GM21723 (cell line): ENCODE results near the gene KIF5C.

Experiments
- ATAC-seq: cut with Tn5 transposase; IDR thresholded peaks from one replicate; pipeline ENCODE4 v1.9.1; 2021; ENCODE audit warnings: mild to moderate bottlenecking, moderate library complexity; ENCODE audit not compliant: unreplicated experiment

KIF5C gene

DNA sequence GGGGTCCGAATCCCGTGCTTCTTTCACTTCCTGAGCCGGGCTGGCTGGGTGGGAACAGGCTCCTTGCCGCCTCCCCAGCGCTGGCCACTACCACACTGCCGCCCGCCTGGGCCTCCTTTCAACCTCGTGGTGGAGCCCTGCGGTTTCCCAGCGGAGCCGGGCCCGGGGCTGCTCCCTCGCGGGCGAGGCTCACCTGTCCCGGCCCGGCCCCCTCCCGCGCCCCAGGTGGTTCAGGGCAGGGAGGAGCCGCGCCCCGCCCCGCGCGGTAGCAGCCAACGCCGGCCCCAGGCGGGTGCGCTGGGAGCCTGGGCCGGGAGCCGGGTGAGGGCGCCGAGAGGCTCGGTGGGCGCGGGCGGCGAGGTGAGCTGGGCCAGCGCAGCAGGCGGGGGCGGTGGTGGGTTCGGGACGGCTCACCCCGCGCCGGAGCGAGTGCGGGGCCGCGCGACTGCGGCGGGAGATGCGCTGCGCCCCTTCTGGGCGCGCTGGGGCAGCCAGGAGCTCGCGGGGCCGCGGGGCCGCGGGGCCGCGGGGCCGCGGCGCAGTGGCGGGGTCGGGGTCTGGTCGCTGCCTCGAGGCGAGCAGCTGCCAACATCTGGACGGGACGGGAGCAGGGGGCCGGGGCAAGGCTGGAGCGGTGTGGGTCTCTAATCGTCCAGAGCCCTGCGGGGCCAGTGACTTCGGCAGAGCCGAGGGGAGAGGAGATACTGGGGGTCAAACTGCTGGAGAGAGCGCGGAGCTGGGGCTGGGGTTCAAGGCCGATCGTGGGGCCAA lies 163.6 kb downstream of the KIF5C start, which contains the start of gene LYPD6B:
Gene LYPD6B (plus strand): TSS at position 258 of the 771 bp plus-strand sequence. CDS start 92,250 bp downstream, outside the sequence.
- peak; percentile 70 for ATAC-seq

DNA sequence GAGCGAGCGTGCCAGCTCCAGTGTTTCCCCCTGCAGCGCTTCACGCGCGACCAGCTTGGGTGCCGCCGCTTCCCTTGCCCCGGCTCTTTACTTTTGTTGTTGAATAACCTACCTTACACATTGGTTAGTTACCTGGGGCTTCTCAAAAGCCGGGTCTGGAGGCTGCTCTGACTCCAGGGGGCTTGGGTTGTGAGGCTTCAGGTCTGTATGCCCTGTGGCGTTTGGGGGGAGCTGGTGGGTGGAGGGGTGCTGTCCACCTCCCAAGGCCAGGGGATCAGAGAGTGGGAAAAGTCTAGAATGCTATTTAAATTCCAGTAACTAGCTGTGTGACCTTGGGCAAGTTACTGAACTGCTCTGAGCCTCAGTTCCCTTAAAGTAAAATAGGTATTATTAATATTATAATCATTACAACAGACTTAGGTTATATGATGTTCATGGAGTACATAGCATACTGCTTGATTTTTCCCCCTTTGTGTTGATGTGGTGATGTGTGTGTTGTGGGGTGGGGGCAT lies 164.2 kb downstream of the KIF5C start:
- no peak for ATAC-seq

DNA sequence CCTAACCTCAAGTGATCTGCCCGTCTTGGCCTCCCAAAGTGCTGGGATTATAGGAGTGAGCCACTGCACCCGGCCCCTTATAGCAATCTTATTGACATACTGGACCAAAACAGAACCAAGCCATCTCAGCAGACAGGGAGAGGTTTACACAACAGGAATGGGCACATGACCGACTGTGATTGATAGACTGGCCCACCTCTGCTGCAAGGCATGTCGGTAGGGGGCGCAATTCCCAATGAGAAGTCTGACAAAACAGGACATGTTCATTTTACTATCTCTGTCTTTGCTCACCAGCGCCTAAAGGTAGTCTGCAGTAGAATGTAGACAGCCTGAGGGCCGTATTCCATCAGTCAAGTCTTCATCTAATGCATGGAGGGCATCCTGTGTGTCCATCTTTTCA lies 165.4 kb downstream of the KIF5C start:
- peak; percentile 44 for ATAC-seq

DNA sequence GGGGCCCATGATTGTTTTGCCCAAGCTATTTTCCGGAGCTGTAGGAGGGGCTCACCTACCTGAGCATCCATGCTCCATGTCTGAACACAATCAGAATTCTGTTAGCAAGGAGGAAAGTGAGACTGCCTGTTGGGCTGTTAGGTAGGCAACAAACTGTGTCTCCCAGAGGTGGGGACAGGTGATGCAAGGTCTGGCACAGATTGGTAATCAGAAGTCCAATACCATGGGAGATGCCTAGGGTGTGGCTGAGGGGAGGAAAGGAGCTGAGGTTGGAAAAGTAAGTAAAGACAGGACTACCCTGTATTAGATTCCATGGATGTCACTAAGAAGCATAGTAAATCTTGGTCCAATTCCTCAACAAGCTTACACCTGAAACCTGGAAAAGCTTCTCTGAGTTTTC lies 166.5 kb downstream of the KIF5C start:
- ATAC-seq = no peak

DNA sequence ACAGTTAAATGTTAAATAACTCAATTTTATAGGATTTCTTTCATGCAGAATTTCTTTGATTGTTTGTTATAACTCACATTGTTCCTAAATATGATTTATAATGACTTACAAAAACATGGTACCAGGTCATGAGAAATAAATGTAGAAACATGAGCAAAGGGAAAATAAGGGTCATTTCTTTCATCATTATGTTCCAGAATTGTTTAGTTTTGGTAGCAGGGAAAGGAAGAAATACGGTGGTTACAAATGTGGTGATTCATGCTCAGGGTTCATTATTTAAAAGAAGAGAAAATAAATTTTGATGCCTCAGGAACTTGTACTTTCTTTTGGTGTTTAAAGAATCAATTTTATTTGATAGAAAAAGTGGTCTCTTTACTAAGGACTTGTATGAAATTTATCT lies 167.9 kb downstream of the KIF5C start:
- ATAC-seq = no peak

DNA sequence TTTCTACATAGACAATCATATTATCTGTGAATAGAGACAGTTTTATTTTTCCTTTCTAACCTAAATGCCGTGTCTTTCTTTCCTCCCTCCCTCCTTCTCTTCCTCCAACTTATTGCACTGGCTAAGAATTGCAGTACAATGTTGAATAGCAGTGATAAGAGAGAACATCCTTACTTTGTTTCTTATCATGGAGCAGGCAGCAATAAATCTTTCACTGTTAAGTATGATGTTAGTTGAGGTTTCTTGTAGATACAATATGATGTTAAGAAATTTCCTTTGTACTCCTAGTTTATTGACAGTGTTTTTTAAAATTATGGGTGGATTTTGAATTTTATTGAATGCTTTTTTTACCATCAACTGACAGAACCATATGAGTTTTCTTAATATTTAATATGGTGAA lies 169.5 kb downstream of the KIF5C start:
- ATAC-seq = no peak

DNA sequence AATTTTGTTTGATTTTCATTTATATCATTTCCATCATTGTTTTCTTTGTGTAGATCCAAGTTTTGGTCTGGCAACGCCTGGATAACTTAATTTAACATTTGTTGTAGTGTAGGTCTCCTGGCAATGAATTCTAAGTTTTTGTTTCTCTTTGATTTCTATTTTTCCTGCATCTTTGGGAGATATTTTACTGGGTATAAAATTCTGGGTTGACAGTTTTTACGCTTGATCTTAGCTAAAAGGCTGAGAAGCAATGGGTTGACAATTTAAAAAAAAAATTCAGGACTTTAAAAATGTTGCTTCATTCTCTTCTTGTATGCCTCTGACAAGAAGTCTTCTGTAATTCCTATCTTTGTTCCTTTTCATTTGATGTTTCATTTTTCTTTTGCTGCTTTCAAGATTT lies 172.1 kb downstream of the KIF5C start:
- no peak for ATAC-seq

DNA sequence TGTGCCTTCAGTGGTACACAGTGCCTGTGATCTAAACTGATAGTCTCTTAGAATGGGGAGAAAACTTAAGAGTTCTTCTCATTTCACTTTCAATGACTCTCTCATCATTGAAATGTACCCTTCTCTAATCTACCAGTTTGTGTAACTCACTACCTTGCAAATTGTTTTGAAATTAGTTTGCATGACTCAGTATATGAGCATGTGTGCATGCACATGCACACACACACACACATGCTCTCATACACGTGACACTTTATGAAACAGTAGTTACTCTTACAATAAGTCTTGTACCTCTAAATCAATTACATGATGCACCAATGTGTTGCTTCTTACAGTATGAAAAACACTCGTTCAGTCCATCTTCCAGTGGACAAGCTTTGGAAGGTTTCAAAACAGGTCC lies 174.1 kb downstream of the KIF5C start:
- no peak for ATAC-seq

DNA sequence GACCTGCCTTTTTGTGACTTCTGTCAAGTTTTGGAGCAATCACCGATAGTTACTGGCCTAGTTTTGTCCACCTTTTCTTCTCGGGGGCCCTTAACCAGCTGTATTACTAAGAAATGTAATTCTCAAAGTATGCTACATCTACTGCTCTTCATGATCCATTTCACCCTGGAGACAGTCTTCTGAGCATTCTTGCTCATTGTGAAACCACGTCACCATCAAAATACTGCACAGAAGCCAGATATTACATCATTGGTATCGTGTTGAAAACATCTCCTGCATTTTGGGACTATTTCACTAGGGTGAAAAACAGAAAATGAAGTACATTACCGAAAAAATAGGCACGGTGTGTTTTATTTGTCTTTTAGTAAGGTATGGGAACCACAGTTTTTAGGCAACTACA lies 175.2 kb downstream of the KIF5C start:
- ATAC-seq = peak; percentile 80

DNA sequence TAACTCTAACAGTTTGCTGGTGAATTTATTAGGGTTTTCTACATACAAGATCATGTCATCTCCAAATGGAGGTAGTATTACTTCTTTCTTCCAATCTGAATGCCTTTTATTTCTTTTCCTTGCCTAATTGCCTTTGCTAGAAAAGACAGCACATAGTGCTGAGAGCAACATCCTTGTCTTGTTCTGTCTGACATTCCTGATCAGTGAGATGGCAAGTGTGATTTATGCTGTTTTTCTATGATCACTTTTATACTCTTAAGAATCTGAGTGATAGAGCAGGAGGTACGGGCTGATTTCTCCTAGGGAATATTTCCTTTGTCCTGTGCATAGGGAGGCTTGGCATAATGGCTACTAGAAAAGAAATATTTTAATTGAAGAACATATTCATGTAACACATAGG lies 180.7 kb downstream of the KIF5C start:
- no peak for ATAC-seq

DNA sequence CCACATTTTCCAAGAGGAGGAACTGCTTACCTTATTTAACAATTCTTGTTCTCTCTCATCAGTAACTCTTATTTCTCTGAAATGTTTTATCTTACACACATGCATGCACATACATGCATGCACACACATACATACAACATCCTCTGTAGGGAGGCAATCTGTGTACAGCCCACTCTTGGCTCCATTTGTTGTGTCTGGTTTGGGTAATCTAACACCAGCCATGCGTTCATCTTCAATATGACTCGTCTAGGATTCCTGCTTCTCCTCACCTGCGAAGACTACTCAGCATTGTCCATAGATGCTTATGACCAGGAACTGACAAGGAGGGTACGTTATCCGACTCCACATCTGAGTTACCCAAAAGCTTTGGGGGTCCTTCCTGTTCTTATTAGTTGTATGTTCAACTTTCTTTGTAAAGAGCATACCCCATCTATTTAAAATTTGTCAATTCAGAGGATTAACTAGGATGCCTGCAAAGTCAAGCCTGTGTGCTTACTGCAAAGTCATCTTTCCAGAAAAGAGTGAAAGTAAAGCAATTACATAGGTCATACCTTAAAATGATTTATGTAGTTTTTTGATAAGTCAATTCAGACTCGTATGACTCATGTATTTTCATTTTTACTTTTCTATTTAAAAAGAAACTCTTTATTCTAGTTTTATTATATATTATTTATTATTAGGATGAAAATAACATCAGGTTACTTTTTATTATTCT lies 181.7 kb downstream of the KIF5C start:
- ATAC-seq = no peak

DNA sequence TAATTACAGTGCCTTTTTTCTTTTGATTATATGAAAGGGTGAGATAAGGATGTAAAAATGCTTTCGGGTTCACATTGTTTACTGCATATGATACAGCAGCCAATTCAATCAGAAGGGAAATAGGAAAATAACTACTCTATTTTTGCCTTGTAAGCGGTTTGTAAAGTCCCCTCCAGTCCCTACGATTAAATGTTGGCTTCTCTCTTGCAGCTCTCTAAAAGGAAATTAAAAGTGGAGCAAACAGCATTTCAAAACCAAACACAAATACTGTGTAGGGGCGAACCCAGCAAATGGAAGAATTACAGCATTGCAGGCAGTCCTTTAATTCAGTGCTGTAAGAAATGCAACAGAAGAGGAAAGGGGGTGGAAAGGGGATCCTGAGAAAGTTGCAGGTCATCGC lies 182.4 kb downstream of the KIF5C start:
- ATAC-seq = no peak

DNA sequence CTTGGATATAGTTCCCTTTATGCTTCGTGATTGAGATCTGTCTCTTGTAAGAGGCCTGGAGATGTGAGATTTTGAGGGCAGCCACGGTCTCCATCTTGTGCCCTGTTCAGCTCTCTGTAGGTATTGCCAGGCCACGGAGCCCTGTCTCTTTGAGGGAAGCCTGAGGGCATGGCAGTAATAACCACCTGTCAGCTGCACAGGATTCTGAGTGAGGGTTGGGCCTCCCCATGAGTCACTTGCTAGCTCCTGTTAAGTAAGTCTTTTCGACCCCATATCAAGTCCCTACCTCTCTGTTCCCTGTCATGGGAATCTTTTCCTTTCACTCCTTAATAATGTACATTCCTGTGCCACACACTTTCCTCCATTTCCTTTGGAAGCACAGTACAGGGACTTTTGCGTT lies 183.9 kb downstream of the KIF5C start:
- ATAC-seq = no peak

DNA sequence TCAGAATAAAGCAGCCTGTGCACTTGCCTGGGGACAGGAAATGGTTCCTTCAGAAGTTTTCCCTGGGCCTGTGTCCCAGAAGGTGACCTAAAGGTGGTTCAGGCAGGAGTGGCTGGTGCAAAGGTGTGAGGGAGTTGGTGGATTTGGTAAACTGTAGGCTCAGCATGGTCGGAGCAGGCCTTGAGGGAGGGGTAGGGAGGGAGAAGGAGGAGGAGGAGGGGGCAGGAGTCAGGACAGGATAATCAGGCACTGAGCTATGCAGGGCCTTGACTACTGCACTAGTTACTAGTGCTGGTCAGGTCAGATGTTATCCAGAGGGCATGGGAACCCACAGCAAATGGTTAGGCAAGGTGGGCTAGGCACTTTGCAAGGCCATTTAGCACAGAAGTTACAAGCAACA lies 184.8 kb downstream of the KIF5C start:
- ATAC-seq = no peak

DNA sequence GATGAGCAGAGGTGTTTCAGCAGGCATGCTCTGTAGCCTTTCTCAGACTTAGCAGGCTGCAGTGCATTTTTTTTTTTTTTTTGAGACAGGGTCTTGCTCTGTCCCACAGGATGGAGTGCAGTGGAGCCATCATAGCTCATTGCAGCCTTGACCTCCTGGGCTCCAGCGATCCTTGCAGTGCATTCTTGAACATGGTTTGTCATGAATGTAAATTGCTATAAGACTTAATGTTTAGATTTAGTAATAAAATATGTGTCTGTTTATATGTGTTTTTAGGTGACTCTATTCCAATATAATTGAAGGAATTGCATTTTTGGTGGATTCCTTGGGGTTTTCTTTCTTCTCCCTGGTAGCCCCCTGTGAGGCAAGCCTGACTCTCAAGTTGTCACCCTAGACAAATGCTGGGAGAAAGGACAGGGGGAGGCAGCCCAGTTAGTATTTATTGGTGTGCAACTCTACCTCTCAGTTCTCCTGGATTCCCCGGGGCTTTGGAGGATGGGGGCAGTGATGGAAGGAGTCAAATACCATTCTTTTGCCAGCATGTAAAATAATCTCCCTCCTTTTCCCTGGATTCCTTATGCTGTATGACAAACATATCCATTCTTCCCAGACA lies 186.2 kb downstream of the KIF5C start:
- ATAC-seq = no peak

DNA sequence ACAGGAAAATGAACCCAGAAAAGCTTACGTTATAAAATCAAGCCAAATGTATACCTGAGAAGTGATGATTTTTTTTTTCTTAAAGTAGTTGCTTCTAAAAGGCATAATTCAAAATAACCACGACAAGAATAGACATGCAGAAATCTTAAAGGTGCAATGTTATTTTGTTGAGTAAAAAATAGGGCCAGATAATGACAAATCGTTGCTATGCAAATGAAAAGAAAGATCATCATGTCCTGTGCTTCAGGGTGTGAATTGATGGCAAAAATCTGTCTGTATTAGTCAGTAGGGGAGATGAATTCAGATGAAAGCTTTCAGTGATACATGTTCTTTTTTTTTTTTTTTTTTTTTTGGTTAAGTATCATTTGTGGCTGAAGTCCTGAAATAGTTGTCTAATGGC lies 187.5 kb downstream of the KIF5C start:
- no peak for ATAC-seq

DNA sequence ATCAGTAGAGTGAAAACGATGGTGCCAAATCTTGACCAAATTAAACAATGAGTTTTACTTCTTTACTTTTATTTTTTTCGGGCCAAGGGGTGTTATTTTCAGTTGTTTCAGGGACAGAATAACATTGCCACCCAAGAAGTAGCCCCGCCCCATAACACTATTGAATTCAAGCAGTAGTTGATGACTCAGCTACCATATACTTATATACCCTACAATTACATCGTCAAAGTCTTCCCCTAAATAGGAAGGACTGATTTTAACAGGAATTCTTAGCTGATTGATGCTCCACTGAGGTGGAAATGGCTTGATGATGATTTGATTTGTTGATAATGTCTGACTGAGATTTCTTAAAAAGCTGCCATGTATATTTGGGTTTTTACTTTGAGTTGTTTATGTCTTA lies 188.2 kb downstream of the KIF5C start:
- no peak for ATAC-seq

DNA sequence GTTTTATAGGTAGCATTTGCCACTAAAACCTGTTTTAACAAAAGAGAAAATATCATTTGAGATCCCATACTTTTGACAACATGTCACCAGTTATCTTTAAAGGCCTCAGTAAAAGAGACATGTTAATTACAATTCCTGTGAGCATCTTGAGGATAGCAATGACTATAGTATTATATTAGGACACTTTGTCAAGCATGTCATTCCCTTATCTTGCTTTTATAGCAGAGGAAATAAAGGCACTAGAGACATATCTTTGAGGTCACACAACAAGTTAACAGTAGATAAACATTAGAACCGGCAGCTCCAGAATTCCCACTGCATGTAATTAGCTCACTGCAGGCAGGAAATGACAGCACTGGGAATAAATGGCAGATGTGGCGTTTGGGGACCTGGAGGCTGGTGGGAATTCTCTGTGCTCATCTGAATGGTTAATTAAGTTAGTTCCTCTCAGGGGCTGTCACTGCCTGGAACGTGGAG lies 189.4 kb downstream of the KIF5C start:
- no peak for ATAC-seq

DNA sequence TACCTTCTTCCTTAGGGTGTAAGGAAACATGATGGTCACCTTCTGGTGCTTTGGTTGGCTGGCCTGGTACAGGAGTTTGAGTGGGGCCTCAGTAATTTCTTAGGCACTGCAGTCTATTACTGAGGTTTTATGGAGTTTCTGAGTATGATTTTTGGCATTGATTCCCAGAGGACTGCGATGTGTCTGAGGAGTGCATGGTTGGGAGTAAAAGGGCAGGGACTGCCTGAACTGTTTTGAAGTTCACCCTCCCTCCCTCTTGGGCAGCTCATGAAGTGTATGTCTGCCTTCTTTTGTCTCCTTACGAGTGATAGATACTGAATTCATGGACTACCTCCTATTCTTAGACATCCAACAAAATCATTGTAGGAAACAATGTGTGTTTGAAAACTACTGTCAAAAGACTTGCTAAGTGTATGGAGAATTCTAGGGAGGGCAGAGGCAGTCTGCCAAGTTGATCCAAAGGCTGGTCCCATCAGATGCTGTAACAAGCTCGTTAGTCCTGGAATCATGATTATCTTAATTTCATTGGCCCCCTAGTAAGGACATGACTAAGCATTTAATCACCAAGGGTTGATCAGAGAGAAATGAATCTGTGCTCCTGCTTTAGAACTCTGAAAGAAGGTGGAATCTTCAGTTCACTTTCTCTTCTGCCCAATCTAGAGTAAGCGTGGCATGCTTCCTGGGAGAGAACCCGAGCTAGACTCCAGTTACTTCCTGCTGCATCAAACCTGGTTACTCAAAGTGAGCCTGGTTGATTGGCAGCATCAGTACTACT lies 190.0 kb downstream of the KIF5C start:
- no peak for ATAC-seq

DNA sequence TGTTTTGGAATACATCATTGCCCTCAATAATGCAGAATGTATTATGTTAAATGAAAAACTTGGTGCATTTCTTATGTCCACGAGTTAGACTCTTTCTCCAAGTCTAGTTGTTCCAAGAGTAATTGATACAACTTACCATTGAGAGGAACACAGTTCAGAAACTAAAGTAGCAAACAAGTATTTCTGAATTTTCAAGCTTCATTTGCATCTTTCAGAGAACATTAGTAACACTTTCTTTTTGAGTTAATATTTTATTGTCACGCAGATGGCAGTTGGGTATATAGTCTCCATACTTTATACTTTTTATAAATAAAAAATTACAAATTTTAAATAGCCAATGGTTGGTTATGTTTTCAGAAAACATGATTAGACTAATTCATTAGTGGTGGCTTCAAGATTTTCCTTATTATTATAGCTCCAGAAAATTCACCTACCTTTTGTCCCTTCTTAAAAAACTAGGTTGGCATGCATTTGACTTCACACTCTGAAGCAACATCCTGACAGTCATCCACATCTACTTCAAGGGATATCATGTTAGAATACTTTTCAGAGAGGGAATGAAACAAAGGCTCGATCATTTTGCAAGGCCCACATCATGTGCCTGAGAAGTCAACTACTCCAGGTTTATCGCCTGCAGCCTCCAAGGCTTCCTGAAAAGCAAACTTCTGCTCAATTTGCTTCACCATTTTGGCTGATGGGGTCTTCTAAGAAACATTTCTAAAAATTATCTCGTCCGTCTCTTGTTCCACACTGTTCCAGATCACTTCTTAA lies 193.4 kb downstream of the KIF5C start:
- no peak for ATAC-seq
